Retinal pigment epithelial cell (primary cell): ENCODE data around the gene KIF26B.

Experiments
- DNase-seq: peaks from one replicate; pipeline ENCODE4 v3.0.0-alpha.2; 2010; ENCODE audit warnings: low read depth
- H3K4me3 ChIP-seq: 2 replicates; pipeline ENCODE4 v1.5.1; 2011; ENCODE audit warnings: mild to moderate bottlenecking, low read length, control low read depth, moderate library complexity
- CTCF ChIP-seq: conservative IDR thresholded peaks from 2 replicates; pipeline ENCODE4 v1.5.1; 2011; ENCODE audit warnings: low read depth, low read length, control low read depth, inconsistent platforms

The KIF26B gene

GRCh38 chr1:245652660-245653427, 498.1 kb downstream of the KIF26B start:
- TF ChIP-seq CTCF = no peak
- H3K4me3 ChIP-seq = no peak overlapping the region
- no peak for DNase-seq

- TF ChIP-seq CTCF = no peak
- no peak overlapping the region for H3K4me3 ChIP-seq
- no peak for DNase-seq
These were observed 499.8 kb downstream of the KIF26B start for GRCh38 chr1:245654460-245655050.

GRCh38 chr1:245656189-245656717, 501.5 kb downstream of the KIF26B start:
- DNase-seq = no peak
- no peak overlapping the region for H3K4me3 ChIP-seq
- TF ChIP-seq CTCF = no peak

- DNase-seq = no peak
- no peak overlapping the region for H3K4me3 ChIP-seq
- no peak for TF ChIP-seq CTCF
These were observed 502.6 kb downstream of the KIF26B start for GRCh38 chr1:245657371-245657770.

- no peak for DNase-seq
- H3K4me3 ChIP-seq = no peak overlapping the region
- TF ChIP-seq CTCF = no peak
These were observed 508.6 kb downstream of the KIF26B start for GRCh38 chr1:245663373-245663772.

GRCh38 chr1:245663841-245664240, 509.1 kb downstream of the KIF26B start:
- H3K4me3 ChIP-seq = no peak overlapping the region
- no peak for TF ChIP-seq CTCF
- DNase-seq = no peak

- DNase-seq = no peak
- no peak overlapping the region for H3K4me3 ChIP-seq
- no peak for TF ChIP-seq CTCF
These were observed 511.6 kb downstream of the KIF26B start for GRCh38 chr1:245666412-245666811.
